Measurements from ENCODE around the gene DCLK3.

DCLK3 gene

DNA sequence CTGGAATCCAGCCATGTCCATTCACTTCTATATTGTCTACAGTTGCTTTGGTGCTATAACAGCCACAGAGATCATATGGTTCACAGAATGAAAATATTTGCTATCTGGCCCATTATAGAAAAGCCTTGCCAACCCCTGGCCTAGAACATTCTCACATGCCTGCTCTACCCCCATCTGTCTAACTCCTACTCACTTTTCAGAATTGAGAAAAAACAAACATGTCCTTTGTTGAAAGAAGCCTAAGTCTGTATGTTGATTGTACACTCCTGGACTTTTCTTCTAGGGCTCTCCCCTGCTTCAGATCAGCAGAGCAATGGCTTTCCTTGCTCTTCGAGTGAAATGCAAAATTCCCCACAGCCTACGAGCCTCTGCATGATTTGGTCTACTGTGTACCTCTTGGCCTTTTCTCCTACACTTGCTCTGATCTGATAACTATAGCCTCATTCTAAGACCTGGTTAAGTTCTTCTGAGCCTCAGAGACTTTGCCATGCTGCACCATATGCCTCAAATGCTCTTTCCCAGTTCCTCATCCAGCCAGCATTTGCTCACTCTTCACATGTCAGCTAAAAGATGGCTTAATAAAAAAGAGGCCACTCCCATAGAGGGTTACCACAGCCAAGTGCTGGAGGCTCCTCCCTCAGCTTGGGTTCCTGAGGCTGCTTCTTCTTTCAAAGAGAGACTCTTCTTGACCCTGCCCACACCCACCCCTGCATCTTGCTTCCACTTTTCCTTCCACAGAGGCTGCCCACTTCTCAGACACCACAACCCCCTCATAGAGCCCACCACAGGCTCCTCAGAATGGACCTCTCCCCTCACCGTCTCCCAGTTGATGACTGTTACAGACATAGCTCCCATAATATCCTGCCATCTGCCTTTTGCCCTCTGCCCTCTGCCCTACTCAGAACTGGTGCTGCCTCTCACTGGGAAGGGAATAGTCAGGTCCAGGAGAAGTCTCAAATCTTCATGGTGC, 22.9 kb upstream of the DCLK3 start:
- no peaks in the 10 kb centered on the region for H3K27me3 ChIP-seq (ENCODE audit: insufficient read depth, low read length)
- H3K4me1 ChIP-seq (ENCODE audit: insufficient read depth, low read length) = no peaks in the 10 kb centered on the region
- no peak overlapping the region for H2AFZ ChIP-seq (ENCODE audit: low read depth, low read length)
- H3K4me3 ChIP-seq (ENCODE audit: low read length) = no peak overlapping the region
- no peaks in the 10 kb centered on the region for H3K36me3 ChIP-seq (ENCODE audit: insufficient read depth, low read length)
- H3K9me3 ChIP-seq (ENCODE audit: low read length) = no peaks in the 10 kb centered on the region

DNA sequence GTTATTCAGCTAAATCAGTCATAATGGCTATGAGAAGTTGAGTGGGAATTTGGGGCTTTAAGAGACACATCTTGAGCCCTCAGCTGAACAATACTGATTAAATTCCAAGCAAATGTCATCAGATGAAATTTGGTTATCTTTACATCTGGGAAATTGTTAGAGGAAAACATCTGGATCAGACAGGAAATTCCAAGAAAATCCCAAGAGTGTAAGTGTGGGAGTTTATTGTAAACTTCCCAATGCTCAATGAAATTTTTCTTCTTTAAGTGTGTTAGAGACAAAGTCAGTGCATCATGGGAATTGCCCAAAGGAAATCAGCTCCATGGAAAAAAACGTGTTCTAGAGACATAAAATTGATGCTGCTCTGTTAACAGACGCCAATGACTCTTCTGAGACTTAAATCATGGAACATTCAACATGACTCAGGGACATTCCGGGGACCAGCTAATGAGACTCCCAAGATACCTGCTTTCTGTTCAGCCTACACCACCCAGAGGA, 19.8 kb upstream of the DCLK3 start:
- no peaks in the 10 kb centered on the region for H3K36me3 ChIP-seq (ENCODE audit: insufficient read depth, low read length)
- H3K4me1 ChIP-seq (ENCODE audit: insufficient read depth, low read length) = no peaks in the 10 kb centered on the region
- no peaks in the 10 kb centered on the region for H3K9me3 ChIP-seq (ENCODE audit: low read length)
- H3K4me3 ChIP-seq (ENCODE audit: low read length) = no peak overlapping the region
- no peak overlapping the region for H2AFZ ChIP-seq (ENCODE audit: low read depth, low read length)
- no peaks in the 10 kb centered on the region for H3K27me3 ChIP-seq (ENCODE audit: insufficient read depth, low read length)

DNA sequence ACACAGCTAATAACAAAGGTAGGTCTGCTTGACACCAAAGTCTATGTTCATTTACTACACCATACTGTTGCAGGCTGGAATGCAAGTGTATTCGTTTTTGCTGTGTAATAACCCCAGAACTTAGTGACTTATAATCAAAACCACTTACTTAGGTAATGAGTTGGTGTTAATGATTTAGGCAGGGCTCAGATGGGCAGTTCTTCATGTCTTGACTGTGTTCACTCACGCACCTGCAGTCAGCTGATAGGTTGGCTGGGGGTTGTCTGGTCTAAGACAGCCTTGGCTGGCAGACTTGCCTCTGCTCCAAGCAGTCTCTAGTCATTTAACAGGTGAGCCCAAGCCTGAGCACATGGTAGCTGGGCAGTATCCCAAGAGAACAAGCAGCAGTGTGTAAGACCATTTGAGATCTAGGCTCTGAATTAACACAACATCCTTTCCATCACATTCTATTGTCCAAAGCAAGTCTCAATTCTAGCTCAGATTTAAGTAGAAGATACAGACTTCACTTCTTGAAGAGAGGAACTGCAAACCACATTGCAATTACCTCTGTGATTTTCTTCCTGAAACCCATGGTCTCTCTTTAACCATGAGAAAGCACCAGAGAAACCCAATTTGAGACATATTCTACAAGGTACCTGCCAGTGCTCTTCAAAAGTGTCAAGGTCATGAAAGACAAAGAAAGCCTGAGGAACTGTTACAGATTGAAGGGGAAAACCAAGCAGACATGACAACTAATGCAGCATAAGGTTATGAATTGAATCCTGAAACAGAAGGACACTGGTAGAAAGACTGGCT, 13.3 kb upstream of the DCLK3 start:
- Histone ChIP-seq H3K36me3 (ENCODE audit: insufficient read depth, low read length) (no peaks in the 10 kb centered on the region), H2AFZ (ENCODE audit: low read depth, low read length) (no peak overlapping the region)

DNA sequence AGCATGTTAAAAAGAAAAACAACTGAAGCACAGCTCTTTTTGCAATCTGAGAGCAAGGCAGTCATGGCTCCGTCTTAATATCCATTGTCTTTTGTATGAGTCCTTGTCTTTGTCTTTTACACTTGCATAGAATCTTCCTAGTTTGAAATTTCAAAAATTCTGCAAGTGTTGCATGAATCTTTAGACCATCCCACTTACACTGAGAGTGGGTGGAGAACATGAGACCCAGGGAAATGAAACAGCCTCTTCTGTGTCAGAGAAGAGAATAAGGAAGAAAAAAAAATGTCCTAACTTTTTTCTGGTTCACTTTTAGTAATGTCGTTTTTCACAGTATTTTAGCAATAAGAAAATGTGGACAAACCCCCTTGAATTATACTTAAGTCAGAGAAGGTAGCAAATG, 12.1 kb upstream of the DCLK3 start:
- Histone ChIP-seq H3K36me3 (ENCODE audit: insufficient read depth, low read length) (no peaks in the 10 kb centered on the region), H3K4me1 (ENCODE audit: insufficient read depth, low read length) (no peaks in the 10 kb centered on the region)

More for the DNA sequence above, 13.3 kb upstream of the DCLK3 start:
- H3K9me3 ChIP-seq (ENCODE audit: low read length) = no peaks in the 10 kb centered on the region
- no peak overlapping the region for H3K4me3 ChIP-seq (ENCODE audit: low read length)
- no peaks in the 10 kb centered on the region for H3K27me3 ChIP-seq (ENCODE audit: insufficient read depth, low read length)
- no peaks in the 10 kb centered on the region for H3K4me1 ChIP-seq (ENCODE audit: insufficient read depth, low read length)

DNA sequence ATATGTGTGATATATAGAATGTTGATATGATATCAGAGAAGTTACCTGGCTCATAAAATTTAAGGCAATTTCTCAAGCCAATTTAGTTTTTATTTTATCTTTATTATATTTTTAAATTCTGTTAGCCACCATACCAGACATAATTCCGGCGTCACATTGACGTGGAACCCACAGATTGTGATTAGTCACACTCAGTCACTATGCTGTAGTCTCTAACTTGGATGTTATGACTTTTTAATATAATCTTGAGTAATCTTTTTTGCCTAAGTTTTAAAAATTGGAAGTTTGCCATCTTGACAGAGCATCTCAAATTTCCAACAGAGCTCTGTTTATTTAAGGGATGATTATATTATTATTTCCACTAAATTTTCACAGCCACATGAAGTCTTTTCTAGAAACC, 9.7 kb upstream of the DCLK3 start:
- Histone ChIP-seq H3K36me3 (ENCODE audit: insufficient read depth, low read length) (no peaks in the 10 kb centered on the region), H2AFZ (ENCODE audit: low read depth, low read length) (no peak overlapping the region), H3K9me3 (ENCODE audit: low read length) (no peaks in the 10 kb centered on the region), H3K4me1 (ENCODE audit: insufficient read depth, low read length) (no peaks in the 10 kb centered on the region), H3K4me3 (ENCODE audit: low read length) (no peak overlapping the region), H3K27me3 (ENCODE audit: insufficient read depth, low read length) (no peaks in the 10 kb centered on the region)

More for the DNA sequence above, 12.1 kb upstream of the DCLK3 start:
- H3K9me3 ChIP-seq (ENCODE audit: low read length) = no peaks in the 10 kb centered on the region
- H2AFZ ChIP-seq (ENCODE audit: low read depth, low read length) = no peak overlapping the region
- no peaks in the 10 kb centered on the region for H3K27me3 ChIP-seq (ENCODE audit: insufficient read depth, low read length)
- H3K4me3 ChIP-seq (ENCODE audit: low read length) = no peak overlapping the region

DNA sequence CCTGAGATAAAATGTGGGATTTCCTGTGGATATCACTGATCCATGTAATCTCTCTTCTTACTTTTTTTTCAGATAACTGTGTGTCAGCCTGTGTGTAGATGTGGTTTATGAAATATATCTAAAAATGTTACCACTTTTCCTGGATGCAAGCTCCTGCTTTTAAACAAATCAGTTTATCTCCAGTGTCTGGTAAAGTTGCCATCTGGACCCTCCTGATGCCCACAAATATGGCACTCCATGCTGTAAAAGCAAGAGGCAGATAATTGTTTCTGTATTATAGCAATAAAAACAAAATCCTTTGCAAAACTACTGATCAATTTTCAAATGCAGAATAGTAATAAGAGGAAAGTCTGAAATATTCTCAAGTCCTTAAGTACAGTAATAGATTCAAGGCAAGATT, 7.6 kb upstream of the DCLK3 start:
- no peaks in the 10 kb centered on the region for H3K36me3 ChIP-seq (ENCODE audit: insufficient read depth, low read length)
- no peaks in the 10 kb centered on the region for H3K9me3 ChIP-seq (ENCODE audit: low read length)
- H3K4me3 ChIP-seq (ENCODE audit: low read length) = no peak overlapping the region
- no peaks in the 10 kb centered on the region for H3K4me1 ChIP-seq (ENCODE audit: insufficient read depth, low read length)
- no peak overlapping the region for H2AFZ ChIP-seq (ENCODE audit: low read depth, low read length)
- no peaks in the 10 kb centered on the region for H3K27me3 ChIP-seq (ENCODE audit: insufficient read depth, low read length)

DNA sequence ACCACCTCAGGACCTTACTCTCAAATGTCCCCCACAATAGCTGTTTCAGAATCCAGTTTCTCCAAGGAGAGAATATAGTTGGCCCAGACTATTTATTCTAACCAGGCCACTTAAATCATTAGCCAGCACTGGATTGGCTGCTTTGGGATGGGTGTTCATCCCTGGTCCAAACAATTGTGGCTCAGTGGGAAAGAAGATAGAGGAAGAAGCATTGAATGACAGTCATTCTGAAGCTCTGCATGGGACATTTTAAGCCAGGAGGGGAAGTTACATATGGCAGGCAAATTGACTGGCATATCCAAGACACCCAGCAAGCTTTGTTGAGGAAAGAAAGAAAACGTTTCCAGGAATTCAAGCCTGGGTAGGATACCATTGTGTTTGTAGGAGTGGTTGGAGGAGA, 5.6 kb upstream of the DCLK3 start:
- H3K4me3 ChIP-seq (ENCODE audit: low read length) = no peak overlapping the region
- H3K36me3 ChIP-seq (ENCODE audit: insufficient read depth, low read length) = no peaks in the 10 kb centered on the region
- no peaks in the 10 kb centered on the region for H3K4me1 ChIP-seq (ENCODE audit: insufficient read depth, low read length)
- H3K9me3 ChIP-seq (ENCODE audit: low read length) = no peaks in the 10 kb centered on the region
- peaks cover 8% of the 10 kb centered on the region for H3K27me3 ChIP-seq (ENCODE audit: insufficient read depth, low read length)
- no peak overlapping the region for H2AFZ ChIP-seq (ENCODE audit: low read depth, low read length)

DNA sequence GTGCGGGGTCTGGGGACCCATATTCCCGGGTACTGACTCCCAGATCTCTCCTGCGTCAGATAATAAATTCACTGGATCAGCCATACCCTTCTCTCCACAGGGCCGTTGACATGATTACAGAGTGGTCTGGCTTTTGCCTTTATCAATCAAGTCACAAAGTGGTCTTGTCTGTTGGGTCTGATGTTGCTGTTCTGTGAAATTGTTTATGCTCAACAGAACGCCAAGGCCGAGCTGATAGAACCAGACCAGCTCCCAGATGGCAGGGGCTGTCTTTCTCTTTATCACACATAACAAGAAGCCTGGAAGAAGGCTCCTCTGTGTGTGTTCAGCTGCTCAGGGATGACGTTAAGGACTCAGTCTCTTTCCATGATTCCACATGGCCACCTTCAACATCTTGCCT, 751 bp upstream of the DCLK3 start:
- H3K9me3 ChIP-seq (ENCODE audit: low read length) = no peaks in the 10 kb centered on the region
- no peaks in the 10 kb centered on the region for H3K36me3 ChIP-seq (ENCODE audit: insufficient read depth, low read length)
- no peaks in the 10 kb centered on the region for H3K4me1 ChIP-seq (ENCODE audit: insufficient read depth, low read length)
- peaks cover 35% of the 10 kb centered on the region for H3K27me3 ChIP-seq (ENCODE audit: insufficient read depth, low read length)
- no peak overlapping the region for H2AFZ ChIP-seq (ENCODE audit: low read depth, low read length)
- H3K4me3 ChIP-seq (ENCODE audit: low read length) = no peak overlapping the region

DNA sequence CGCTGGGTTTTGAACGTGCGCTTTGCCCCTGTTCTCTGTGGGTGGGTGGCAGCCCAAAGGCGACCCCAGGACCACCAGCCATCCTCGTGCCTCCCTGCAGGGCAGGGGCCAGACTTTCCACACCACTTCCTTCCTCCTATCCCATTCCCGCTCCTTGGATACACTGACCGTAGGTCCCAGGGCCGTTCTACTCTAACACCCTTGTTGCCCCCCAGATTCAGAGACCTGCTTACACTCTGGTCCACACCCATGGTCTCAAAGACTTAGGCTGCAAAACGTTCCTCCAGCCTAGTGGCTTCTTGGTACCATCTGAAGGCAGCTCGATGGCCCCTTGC, 318 bp upstream of the DCLK3 start:
- Histone ChIP-seq H3K4me1 (ENCODE audit: insufficient read depth, low read length) (no peaks in the 10 kb centered on the region), H3K4me3 (ENCODE audit: low read length) (no peak overlapping the region), H3K27me3 (ENCODE audit: insufficient read depth, low read length) (peaks cover 35% of the 10 kb centered on the region), H2AFZ (ENCODE audit: low read depth, low read length) (no peak overlapping the region), H3K9me3 (ENCODE audit: low read length) (no peaks in the 10 kb centered on the region), H3K36me3 (ENCODE audit: insufficient read depth, low read length) (no peaks in the 10 kb centered on the region)

DNA sequence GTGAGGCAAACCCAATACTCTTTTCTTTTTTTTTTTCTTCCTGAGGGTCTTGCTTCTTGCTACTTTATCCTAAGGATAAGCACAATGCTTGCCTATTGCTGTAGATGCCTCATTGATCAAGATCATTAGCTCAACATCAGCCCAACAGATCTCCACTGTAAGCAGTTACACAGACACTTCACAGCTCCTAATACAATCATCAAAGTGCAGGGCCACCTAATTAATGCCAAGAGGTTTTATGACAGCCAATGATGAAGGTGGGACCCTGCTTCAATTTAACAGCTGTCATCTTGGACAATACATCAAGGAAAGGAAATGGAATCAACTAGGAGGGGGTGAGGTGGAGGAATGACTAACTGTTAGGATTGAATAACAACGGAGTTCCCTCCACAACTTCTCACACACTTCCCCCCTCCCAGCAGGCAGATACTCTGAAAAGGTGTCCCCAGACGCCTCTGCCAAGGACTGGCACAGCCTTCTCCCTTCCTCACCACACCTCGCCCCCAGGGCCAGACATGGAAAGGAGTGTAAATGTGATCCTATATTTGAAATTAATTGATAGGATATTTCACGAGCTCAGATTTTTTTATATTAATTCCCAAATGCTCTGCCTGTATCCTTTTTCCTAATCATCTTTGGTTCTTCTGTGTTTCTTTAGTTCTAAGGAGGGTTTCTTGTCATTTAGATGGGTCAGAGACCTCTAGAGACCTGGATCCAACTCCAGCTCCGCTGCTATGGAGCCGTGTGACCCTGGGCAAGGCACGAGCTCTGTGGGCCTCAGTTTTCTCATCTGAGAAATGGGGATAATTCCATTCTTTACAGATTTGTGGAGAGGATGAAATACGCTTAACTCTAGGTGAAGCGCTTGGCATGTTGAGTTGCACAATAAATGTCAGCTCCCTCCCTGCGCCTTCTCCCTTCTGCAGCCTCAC, 1.2 kb downstream of the DCLK3 start:
- H3K36me3 ChIP-seq (ENCODE audit: insufficient read depth, low read length) = no peaks in the 10 kb centered on the region
- H3K27me3 ChIP-seq (ENCODE audit: insufficient read depth, low read length) = peaks cover 35% of the 10 kb centered on the region
- no peak overlapping the region for H3K4me3 ChIP-seq (ENCODE audit: low read length)
- H3K4me1 ChIP-seq (ENCODE audit: insufficient read depth, low read length) = no peaks in the 10 kb centered on the region
- H3K9me3 ChIP-seq (ENCODE audit: low read length) = no peaks in the 10 kb centered on the region
- H2AFZ ChIP-seq (ENCODE audit: low read depth, low read length) = no peak overlapping the region

DNA sequence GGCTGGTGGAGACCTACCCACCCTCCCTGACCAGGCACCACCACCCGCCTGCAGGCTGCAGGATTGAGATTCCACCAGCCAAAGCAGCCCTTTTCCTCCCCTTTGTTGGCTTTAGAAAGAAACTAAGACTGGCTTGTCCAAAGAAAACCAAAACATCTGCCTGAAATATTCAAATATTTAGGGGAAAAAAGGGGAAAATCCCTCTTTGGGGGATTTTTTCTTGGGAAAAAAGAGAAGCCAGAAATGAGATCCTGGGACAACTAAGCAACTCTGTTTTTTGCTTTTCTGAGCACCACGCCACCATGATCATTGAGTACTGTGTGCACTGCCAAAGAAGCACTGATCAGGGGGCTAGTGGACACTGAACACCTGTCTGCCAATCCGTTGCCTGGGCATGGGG, 2.6 kb downstream of the DCLK3 start:
- Histone ChIP-seq H3K36me3 (ENCODE audit: insufficient read depth, low read length) (no peaks in the 10 kb centered on the region), H3K4me1 (ENCODE audit: insufficient read depth, low read length) (no peaks in the 10 kb centered on the region), H3K27me3 (ENCODE audit: insufficient read depth, low read length) (peaks cover 35% of the 10 kb centered on the region), H3K9me3 (ENCODE audit: low read length) (no peaks in the 10 kb centered on the region), H3K4me3 (ENCODE audit: low read length) (no peak overlapping the region), H2AFZ (ENCODE audit: low read depth, low read length) (no peak overlapping the region)

DNA sequence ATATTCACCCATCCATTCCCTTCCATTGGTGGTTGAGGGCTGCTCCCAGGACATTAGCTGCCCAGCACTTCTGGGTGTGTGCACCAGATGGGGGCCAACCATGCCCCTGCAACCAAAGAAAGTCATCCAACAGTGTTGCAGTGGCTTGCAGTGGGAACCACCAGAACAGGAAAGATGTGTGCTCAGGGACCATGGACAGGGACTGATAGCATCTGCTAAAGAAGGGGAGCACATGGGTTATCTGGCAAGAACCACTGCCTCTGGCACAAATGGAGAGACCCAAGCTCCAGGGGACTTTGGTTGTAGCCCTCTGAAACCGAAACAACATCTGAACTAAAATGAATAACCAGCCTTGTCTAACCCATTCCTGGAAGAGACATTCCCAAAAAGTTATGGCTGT, 8.1 kb downstream of the DCLK3 start:
- H3K36me3 ChIP-seq (ENCODE audit: insufficient read depth, low read length) = no peaks in the 10 kb centered on the region
- no peaks in the 10 kb centered on the region for H3K27me3 ChIP-seq (ENCODE audit: insufficient read depth, low read length)
- H2AFZ ChIP-seq (ENCODE audit: low read depth, low read length) = no peak overlapping the region
- H3K4me3 ChIP-seq (ENCODE audit: low read length) = no peak overlapping the region
- H3K9me3 ChIP-seq (ENCODE audit: low read length) = no peaks in the 10 kb centered on the region
- H3K4me1 ChIP-seq (ENCODE audit: insufficient read depth, low read length) = no peaks in the 10 kb centered on the region
